IMR-90 (cell line): ENCODE measurements around the gene GDPD5. TPM values are rescaled to one million over a fixed set of nuclear protein-coding genes. Genes with fewer than 3 reads are reported as not detected.

ENCODE experiments used
- ATAC-seq: fragments of 200-7000 bp; cut with Tn5 transposase; 2 replicates; pipeline ENCODE4 v1.9.1; 2020; ENCODE audit warnings: low read depth, mild to moderate bottlenecking, moderate library complexity
- BruUV-seq: library from RNA; stranded (reverse); fragments of 400-500 nt; replicated peaks from 2 replicates; lab custom pipeline; 2021; lab: Mats Ljungman, UMichigan
- CTCF ChIA-PET: fragments of 300-600 bp; formaldehyde crosslinking; extraction: SDS; loops from one replicate; lab custom pipeline; 2021; ENCODE audit warnings: antibody characterized with exemption; lab: Yijun Ruan, JAX
- POLR2A ChIA-PET: fragments of 300-600 bp; sonication (Branson Sonifier 250); formaldehyde crosslinking; loops from one replicate; lab custom pipeline; 2022; ENCODE audit warnings: antibody characterized with exemption; ENCODE audit not compliant: unreplicated experiment; lab: Charles Lee
- DNase-seq: peaks from one replicate; pipeline ENCODE4 v3.0.0; 2013
- H2AFZ ChIP-seq: replicated peaks from 2 replicates; pipeline ENCODE3; 2013; ENCODE audit warnings: low read length, mild to moderate bottlenecking; ENCODE audit not compliant: poor library complexity
- H2AK5ac ChIP-seq: 2 replicates; pipeline ENCODE4 v1.6.1; 2013; ENCODE audit warnings: low read depth, low read length, inconsistent platforms
- H2AK9ac ChIP-seq: replicated peaks from 2 replicates; pipeline ENCODE3; 2013; ENCODE audit warnings: mild to moderate bottlenecking, low read depth, low read length, moderate library complexity; ENCODE audit not compliant: poor library complexity
- H2BK120ac ChIP-seq: 2 replicates; pipeline ENCODE4 v1.6.1; 2013; ENCODE audit warnings: low read depth, low read length, inconsistent platforms
- H2BK15ac ChIP-seq: 3 replicates; pipeline ENCODE4 v1.6.1; 2013; ENCODE audit warnings: low read depth, low read length, inconsistent platforms
- H2BK20ac ChIP-seq: 2 replicates; pipeline ENCODE4 v1.6.1; 2013; ENCODE audit warnings: low read depth, mild to moderate bottlenecking, inconsistent platforms, low read length, moderate library complexity
- H2BK5ac ChIP-seq: 2 replicates; pipeline ENCODE4 v1.6.1; 2013; ENCODE audit warnings: mild to moderate bottlenecking, low read depth, low read length, inconsistent platforms; ENCODE audit not compliant: poor library complexity, severe bottlenecking
- H3K14ac ChIP-seq: replicated peaks from 2 replicates; pipeline ENCODE4 v1.6.1; 2013; ENCODE audit warnings: low read depth, low read length, inconsistent platforms
- H3K18ac ChIP-seq: 2 replicates; pipeline ENCODE4 v1.6.1; 2013; ENCODE audit warnings: low read depth, low read length, control low read depth
- H3K23ac ChIP-seq: 2 replicates; pipeline ENCODE4 v1.6.1; 2013; ENCODE audit warnings: low read depth, low read length, inconsistent platforms
- H3K27ac ChIP-seq: 2 replicates; pipeline ENCODE4 v1.5.1; 2013; ENCODE audit warnings: mild to moderate bottlenecking, control low read depth, low read length; ENCODE audit not compliant: insufficient read depth
- H3K27me3 ChIP-seq: 2 replicates; pipeline ENCODE4 v1.6.1; 2013; ENCODE audit warnings: low read length; ENCODE audit not compliant: control insufficient read depth, insufficient read depth
- H3K36me3 ChIP-seq: 2 replicates; pipeline ENCODE4 v1.6.1; 2013; ENCODE audit warnings: low read length, mixed read lengths; ENCODE audit not compliant: control insufficient read depth, insufficient read depth
- H3K4ac ChIP-seq: 2 replicates; pipeline ENCODE4 v1.6.1; 2013; ENCODE audit warnings: low read depth, low read length, inconsistent platforms
- H3K4me1 ChIP-seq: 2 replicates; pipeline ENCODE4 v1.6.1; 2013; ENCODE audit warnings: low read length, mixed read lengths; ENCODE audit not compliant: control insufficient read depth, insufficient read depth
- H3K4me2 ChIP-seq: 2 replicates; pipeline ENCODE4 v1.6.1; 2013; ENCODE audit warnings: low read depth, mild to moderate bottlenecking, control low read depth, low read length, moderate library complexity
- H3K4me3 ChIP-seq: 2 replicates; pipeline ENCODE4 v1.5.1; 2013; ENCODE audit warnings: low read depth, mild to moderate bottlenecking, control low read depth, low read length, moderate library complexity; ENCODE audit not compliant: insufficient read depth
- H3K56ac ChIP-seq: 2 replicates; pipeline ENCODE4 v1.6.1; 2013; ENCODE audit warnings: low read length, inconsistent platforms; ENCODE audit not compliant: insufficient read depth; ENCODE audit errors: extremely low read depth
- H3K79me1 ChIP-seq, 2 experiments: 2 replicates each; pipeline ENCODE4 v1.6.1; 2013; ENCODE audit warnings: low read length in 2 of 2, inconsistent platforms in 1 of 2, low read depth in 1 of 2
- H3K9ac ChIP-seq: 2 replicates; pipeline ENCODE4 v1.6.1; 2013; ENCODE audit warnings: low read depth, low read length, control low read depth
- H3K9me1 ChIP-seq: 2 replicates; pipeline ENCODE4 v1.6.1; 2013; ENCODE audit warnings: low read length, inconsistent platforms; ENCODE audit not compliant: insufficient read depth
- H3K9me3 ChIP-seq: 2 replicates; pipeline ENCODE4 v1.6.1; 2013; ENCODE audit warnings: low read length; ENCODE audit not compliant: control insufficient read depth, insufficient read depth
- H4K20me1 ChIP-seq: 2 replicates; pipeline ENCODE4 v1.6.1; 2013; ENCODE audit warnings: low read length, inconsistent platforms; ENCODE audit not compliant: insufficient read depth
- H4K5ac ChIP-seq: 2 replicates; pipeline ENCODE4 v1.6.1; 2013; ENCODE audit warnings: mild to moderate bottlenecking, low read depth, low read length, control low read depth
- H4K8ac ChIP-seq, 2 experiments: 2 replicates each; pipeline ENCODE4 v1.6.1; 2013; ENCODE audit warnings: low read depth in 2 of 2, low read length in 2 of 2, control low read depth in 1 of 2, inconsistent platforms in 1 of 2
- H4K91ac ChIP-seq: 2 replicates; pipeline ENCODE4 v1.6.1; 2013; ENCODE audit warnings: low read depth, low read length, inconsistent platforms; ENCODE audit not compliant: insufficient read depth
- FOS ChIP-seq: fragments of 150-350 bp; IDR thresholded peaks from 2 replicates; pipeline ENCODE4 v1.6.1; 2016; ENCODE audit warnings: low read depth, low read length
- WGBS, 2 experiments: methylation state at CpG; one replicate each; pipeline versions ENCODE4 v1.1.5 to v1.1.7; 2013; ENCODE audit warnings: missing lambda C conversion rate in 2 of 2; ENCODE audit not compliant: insufficient read length in 1 of 2; ENCODE audit errors: extremely low coverage in 2 of 2; 5-methylcytosine and 5-hydroxymethylcytosine counted together
- dilution Hi-C: fragments of 300-500 bp; cut with HindIII; formaldehyde crosslinking; loops from one replicate; pipeline ENCODE4 v1.14.3; 2018; ENCODE audit warnings: low sequenced_read_pairs; ENCODE audit not compliant: unreplicated experiment
- in situ Hi-C: fragments of 300-500 bp; cut with MboI; formaldehyde crosslinking; loops from 3 replicates; pipeline ENCODE4 v1.14.3; 2019; ENCODE audit warnings: low sequenced_read_pairs, inconsistent platforms, mixed read lengths
- intact Hi-C: fragments of 100-400 bp; cut with micrococcal nuclease; formaldehyde crosslinking; loops from 2 replicates; pipeline ENCODE4 v1.10.0; 2022
- polyA plus RNA-seq, 3 experiments: library from polyadenylated mRNA; depleted of rRNA; stranded (reverse); fragments of >200 nt; gene quantifications; 2 replicates each; pipeline ENCODE4 v1.2.3, GENCODE V29; 2012; ENCODE audit warnings: low replicate concordance in 1 of 3
- total RNA-seq: library from RNA; depleted of rRNA; stranded (reverse); fragments of >200 nt; gene quantifications from 2 replicates; pipeline ENCODE4 v1.2.3, GENCODE V29; 2012

The GDPD5 gene
- total and polyA plus RNA-seq, 2 of the 4 experiments (the other 2 are of a cell fraction) = 2.0 to 7.9 TPM

DNA sequence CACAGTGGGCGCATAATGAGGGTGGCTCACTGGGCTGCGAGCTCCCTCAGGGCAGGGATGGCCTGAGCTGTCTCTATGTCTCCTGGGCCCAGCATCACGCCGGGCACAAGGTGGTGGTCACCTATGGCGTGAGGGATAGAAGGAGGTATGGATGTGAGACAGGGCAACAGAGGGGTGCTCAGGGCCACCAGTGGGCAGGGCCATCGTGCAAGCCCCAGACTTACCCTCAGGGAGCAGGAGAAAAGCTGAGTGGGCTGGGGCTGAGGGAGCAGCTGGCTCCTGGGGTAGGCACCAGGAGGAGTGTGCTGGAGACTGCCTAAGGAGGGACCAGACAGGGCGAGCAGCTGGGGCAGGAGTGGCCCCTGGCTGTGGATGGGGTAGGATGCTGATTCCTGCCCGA lies 58.4 kb downstream of the GDPD5 start:
- Histone ChIP-seq H4K8ac (no peak overlapping the region), H3K4me1 (peaks cover 22% of the 10 kb centered on the region), H3K36me3 (no peaks in the 10 kb centered on the region), H3K23ac (no peak overlapping the region), H3K14ac (no peak overlapping the region), H2BK20ac (no peak overlapping the region), H3K27me3 (no peaks in the 10 kb centered on the region), H2BK5ac (no peak overlapping the region), H2AFZ (no peak overlapping the region), H3K9ac (no peak overlapping the region), H2AK9ac (no peak overlapping the region), H3K4me3 (no peak overlapping the region), H2AK5ac (no peak overlapping the region), H3K79me1 (no peaks in the 10 kb centered on the region), H3K9me3 (no peaks in the 10 kb centered on the region), H4K91ac (no peak overlapping the region), H3K9me1 (0 out of 2 replicates have a peak, but pooled peaks cover 8% of the 10 kb centered on the region), H3K18ac (no peak overlapping the region), H3K4ac (no peak overlapping the region; the same call in 1 of the 2 replicates), H2BK120ac (no peak overlapping the region), H3K27ac (no peak overlapping the region), H3K56ac (no peak overlapping the region), H3K4me2 (no peak overlapping the region), H4K5ac (no peak overlapping the region), H4K20me1 (no peaks in the 10 kb centered on the region), H2BK15ac (no peak overlapping the region)
- no peak for ATAC-seq
- ChIA-PET CTCF (no interaction called here), POLR2A (no interaction called here)
- no TSS peak for BruUV-seq
- in situ Hi-C loops = no loop called here
- 93% methylated on average over 4 of the region's 8 CpGs; no CpG with 5 or more reads in 1 of the 2 experiments for WGBS, 2 experiments
- dilution Hi-C loops = no loop called here
- no peak for TF ChIP-seq FOS
- intact Hi-C loops = loop anchor here (5.0 kb wide), 1 partner anchor 50 kb away; no protein-coding TSS in a partner anchor
- DNase-seq = no peak
